WI38 (cell line): Measurements from ENCODE around the gene FAM180B.
"Not testable (repeated sequence)": the region's sequence is repeated elsewhere in the genome, so short reads cannot be mapped to it uniquely, and the experiment has no call there.

Source experiments
- H3K4me3 ChIP-seq: 2 replicates; pipeline ENCODE4 v1.5.1; 2011; ENCODE audit warnings: low read depth, mild to moderate bottlenecking, control low read depth, low read length
- TF ChIP-seq, protein P1 (sequence below): IDR thresholded peaks from 2 replicates; pipeline ENCODE4 v1.5.1; 2012; ENCODE audit warnings: low read depth, mild to moderate bottlenecking, control low read depth, low read length

Gene FAM180B

DNA sequence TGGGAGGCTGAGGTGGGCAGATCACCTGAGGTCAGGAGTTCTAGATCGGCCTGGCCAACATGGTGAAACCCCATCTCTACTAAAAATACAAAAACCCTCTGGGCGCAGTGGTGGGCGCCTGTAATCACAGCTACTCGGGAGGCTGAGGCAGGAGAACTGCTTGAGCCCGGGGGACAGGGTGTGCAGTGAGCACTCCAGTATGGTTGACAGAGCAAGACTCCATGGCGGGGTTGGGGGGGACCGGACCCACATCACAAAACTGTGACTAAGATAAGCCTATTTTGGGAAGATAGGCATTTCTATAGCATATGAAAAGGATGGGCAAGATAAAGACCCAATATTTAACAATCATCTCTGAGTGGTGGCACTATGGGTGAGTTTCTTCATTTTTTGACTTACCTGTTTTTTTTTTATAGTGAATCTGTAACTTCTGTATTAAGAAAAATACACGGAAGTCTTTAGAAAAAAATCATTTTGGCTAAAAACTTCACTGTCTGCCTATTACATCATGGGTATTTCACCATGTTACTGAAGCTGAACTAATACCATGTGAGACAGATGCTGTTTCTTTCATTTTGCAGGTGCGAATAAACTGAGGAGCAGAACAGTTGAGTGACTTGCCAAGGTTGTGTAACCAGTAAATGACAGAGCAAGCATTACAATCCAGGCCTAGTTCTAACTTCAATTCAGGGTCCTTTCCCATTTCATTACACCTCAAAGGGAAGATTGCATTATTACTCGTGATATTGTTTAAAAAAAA is 36.0 kb upstream of the FAM180B start:
- no peak overlapping the region for H3K4me3 ChIP-seq
- TF ChIP-seq, protein P1, sequence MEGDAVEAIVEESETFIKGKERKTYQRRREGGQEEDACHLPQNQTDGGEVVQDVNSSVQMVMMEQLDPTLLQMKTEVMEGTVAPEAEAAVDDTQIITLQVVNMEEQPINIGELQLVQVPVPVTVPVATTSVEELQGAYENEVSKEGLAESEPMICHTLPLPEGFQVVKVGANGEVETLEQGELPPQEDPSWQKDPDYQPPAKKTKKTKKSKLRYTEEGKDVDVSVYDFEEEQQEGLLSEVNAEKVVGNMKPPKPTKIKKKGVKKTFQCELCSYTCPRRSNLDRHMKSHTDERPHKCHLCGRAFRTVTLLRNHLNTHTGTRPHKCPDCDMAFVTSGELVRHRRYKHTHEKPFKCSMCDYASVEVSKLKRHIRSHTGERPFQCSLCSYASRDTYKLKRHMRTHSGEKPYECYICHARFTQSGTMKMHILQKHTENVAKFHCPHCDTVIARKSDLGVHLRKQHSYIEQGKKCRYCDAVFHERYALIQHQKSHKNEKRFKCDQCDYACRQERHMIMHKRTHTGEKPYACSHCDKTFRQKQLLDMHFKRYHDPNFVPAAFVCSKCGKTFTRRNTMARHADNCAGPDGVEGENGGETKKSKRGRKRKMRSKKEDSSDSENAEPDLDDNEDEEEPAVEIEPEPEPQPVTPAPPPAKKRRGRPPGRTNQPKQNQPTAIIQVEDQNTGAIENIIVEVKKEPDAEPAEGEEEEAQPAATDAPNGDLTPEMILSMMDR = no peak

DNA sequence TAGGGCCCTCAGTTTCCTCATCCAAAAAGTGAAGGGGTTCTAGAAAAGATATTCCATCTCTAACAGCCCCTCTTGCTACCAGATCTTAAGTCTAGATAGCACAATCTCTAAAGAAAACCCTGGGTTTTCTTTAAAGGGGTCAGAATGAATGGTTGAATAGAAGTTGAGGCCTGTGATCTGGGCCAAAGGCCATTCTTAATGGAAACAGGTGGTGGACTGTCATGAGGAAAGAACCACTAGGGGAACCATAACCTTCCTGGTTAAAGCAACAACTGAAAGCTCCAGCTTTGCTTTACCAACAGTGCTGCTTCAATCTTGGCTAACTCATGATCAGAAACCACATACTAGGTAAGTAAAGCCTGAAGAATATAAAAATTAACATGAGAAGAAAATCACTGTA is 35.4 kb upstream of the FAM180B start:
- TF ChIP-seq, protein P1 = 0 out of 2 replicates have a peak, but pooled peaks have one; percentile 15
- H3K4me3 ChIP-seq = peak overlapping the region; percentile 96

DNA sequence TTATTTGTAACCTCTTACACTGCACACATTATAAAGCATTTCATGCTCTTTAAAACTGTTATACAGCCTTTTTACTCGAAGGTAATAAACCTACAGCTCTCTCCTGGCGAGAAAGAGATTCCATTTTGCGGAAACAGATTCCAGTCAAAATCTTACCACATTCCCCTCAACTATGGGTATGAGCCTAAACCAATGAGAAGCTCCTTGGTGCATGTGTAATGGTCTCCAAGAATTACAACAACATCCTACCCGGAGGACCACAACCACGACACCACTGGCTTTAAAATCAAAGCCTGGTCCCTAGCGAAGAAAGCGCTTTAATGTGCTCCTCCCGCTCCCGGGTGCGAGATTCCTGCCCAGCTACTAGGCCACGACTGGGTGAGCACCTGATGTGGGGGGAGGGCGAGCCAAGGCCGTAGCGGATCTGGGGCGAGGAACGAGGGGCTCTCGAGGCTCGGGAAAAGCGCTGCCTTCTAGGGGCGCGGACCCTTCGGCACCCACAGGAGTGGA is 34.4 kb upstream of the FAM180B start:
- peak overlapping the region; percentile 96 for H3K4me3 ChIP-seq

DNA sequence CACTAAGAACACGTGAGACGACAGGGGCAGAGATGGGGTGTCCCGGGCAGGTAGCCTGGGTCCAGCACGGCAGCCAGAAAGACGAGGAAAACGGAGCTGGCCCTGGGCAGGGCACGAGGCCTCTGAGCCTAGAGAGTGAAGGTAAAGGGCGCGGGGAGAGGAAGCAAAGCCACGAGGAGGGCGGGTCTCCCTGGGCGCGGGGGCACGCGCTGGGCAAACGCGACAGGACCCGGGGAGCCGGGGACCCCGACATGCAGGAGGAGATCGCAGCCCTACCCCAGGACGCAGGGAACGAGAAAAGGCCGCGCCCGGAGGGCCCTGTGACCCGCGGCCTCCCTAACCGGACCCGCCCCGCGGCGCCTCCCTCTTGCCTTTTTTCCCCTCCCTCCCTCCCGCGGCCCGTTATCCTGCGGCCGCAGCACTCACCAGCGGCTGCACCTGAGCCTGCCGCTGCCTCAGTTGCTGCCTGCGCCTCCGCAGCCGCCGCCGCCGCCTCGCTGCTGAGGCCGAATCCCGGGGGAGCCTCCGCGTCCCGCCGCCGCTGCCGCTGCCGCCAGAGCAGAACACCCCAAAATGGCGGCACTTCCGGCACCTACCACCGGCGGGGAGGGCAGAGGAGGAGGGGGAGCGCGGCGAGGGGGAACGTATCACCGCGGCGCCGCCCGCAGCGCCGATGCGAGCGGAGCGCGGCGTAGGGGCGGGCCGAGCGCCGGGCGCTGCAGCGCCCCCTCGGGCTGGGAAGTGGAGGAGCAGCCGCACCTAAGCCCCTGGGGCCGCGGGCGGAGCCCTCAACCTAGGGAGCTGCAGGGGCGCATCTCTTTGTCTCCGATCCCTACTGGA is 33.7 kb upstream of the FAM180B start, which contains the start of gene CELF1:
Gene CELF1 (minus strand): TSS at position 567 of the 840 bp plus-strand sequence. CDS start 53,609 bp downstream, outside the sequence.
- TF ChIP-seq, protein P1 = peak; percentile 60
- H3K4me3 ChIP-seq = peak within 1 kb of the TSS; percentile 96

More for the DNA sequence above, 34.4 kb upstream of the FAM180B start:
- TF ChIP-seq, protein P1 = no peak

DNA sequence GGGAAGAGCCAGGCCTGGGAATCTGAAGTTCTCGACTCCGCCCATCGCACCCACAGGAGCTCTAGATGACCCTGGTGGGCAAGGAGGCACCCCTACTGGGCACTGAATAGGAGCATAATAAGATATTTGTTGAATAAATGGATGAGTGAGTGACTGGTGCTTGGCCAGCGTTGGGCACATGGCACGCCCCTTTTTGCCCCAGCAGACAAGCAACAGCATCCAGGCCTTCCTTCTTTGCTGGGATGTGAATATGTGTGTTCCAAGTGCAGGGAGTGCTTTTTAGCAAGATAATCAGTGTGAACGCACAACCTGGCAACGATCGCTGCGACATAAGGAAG is 33.1 kb upstream of the FAM180B start:
- H3K4me3 ChIP-seq = peak overlapping the region; percentile 96
- TF ChIP-seq, protein P1 = no peak

DNA sequence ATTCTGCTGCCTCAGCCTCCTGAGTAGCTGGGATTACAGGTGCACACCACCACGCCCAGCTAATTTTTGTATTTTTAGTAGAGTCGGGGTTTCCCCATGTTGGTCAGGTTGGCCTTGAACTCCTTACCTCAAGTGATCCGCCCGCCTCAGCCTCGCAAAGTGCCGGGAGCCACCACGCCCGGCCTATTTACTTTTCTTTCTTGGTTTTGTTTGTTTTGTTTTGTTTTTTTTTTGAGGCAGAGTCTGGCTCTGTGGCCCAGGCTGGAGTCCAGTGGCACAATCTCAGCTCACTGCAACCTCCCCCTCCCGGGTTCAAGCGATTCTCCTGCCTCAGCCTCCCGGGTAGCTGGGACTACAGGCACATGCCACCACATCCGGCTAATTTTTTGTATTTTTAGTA is 29.5 kb upstream of the FAM180B start:
- H3K4me3 ChIP-seq = not testable (repeated sequence)

DNA sequence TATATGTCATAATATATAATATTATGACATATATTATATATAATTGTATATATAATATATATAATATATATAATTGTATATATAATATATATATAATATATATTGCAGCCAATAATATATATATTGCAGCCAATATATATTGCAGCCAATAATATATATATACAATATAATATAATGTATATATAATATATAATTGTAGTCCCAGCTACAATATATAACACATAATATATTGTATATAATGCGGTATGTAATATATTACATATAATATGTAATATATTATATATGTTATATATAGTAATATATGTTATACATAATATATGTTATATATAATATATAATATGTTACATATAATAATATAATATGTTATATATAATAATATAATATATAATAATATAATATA is 27.8 kb upstream of the FAM180B start:
- no peak overlapping the region for H3K4me3 ChIP-seq
- TF ChIP-seq, protein P1 = no peak
